PC-3 (cell line): ENCODE data around the gene DHRS2. TPM values are rescaled to one million over a fixed set of nuclear protein-coding genes. Genes with fewer than 3 reads are reported as not detected.

Experiments
- ATAC-seq: fragments of 200-7000 bp; cut with Tn5 transposase; 2 replicates; pipeline ENCODE4 v1.9.1; 2020; ENCODE audit warnings: mild to moderate bottlenecking, moderate library complexity
- BruUV-seq: library from RNA; stranded (reverse); fragments of 400-500 nt; replicated peaks from 2 replicates; lab custom pipeline; 2021; lab: Mats Ljungman, UMichigan
- CTCF ChIA-PET: fragments of 300-600 bp; sonication (Branson Sonifier 250); formaldehyde crosslinking; loops from one replicate; lab custom pipeline; 2022; ENCODE audit warnings: antibody characterized with exemption; lab: Charles Lee
- POLR2A ChIA-PET: fragments of 300-600 bp; sonication (Branson Sonifier 250); formaldehyde crosslinking; loops from one replicate; lab custom pipeline; 2022; ENCODE audit warnings: antibody characterized with exemption; ENCODE audit not compliant: unreplicated experiment; lab: Charles Lee
- DNase-seq: peaks from one replicate; pipeline ENCODE4 v3.0.0-alpha.2; 2015
- H2AFZ ChIP-seq: fragments of 300-600 bp; sonication (generic); 2 replicates; pipeline ENCODE4 v1.6.0; 2016; ENCODE audit warnings: antibody characterized with exemption, low read length
- H3F3A ChIP-seq: fragments of 300-600 bp; sonication (generic); one replicate; pipeline ENCODE4 v1.6.0; 2017; ENCODE audit warnings: antibody characterized with exemption, low read length, control low read depth, mild to moderate bottlenecking; ENCODE audit not compliant: unreplicated experiment
- H3K27ac ChIP-seq: fragments of 300-600 bp; sonication (generic); 2 replicates; pipeline ENCODE4 v1.5.1; 2016; ENCODE audit warnings: mild to moderate bottlenecking, low read length
- H3K27me3 ChIP-seq: fragments of 300-600 bp; sonication (generic); 2 replicates; pipeline ENCODE4 v1.6.1; 2016; ENCODE audit warnings: low read length, mixed read lengths
- H3K36me3 ChIP-seq: fragments of 300-600 bp; sonication (generic); 2 replicates; pipeline ENCODE4 v1.6.1; 2016; ENCODE audit warnings: low read depth, mixed run types, low read length, mixed read lengths
- H3K4me1 ChIP-seq: fragments of 300-600 bp; sonication (generic); 2 replicates; pipeline ENCODE4 v1.5.1; 2016; ENCODE audit warnings: low read length; ENCODE audit not compliant: insufficient read depth
- H3K4me2 ChIP-seq: fragments of 300-600 bp; sonication (generic); 2 replicates; pipeline ENCODE4 v1.6.0; 2016; ENCODE audit warnings: low read length
- H3K4me3 ChIP-seq: fragments of 300-600 bp; sonication (generic); 2 replicates; pipeline ENCODE4 v1.5.1; 2016; ENCODE audit warnings: mild to moderate bottlenecking, low read length, mixed read lengths
- H3K79me2 ChIP-seq: fragments of 300-600 bp; sonication (generic); 2 replicates; pipeline ENCODE4 v1.6.1; 2017; ENCODE audit warnings: low read length, mixed read lengths
- H3K9ac ChIP-seq: fragments of 300-600 bp; sonication (generic); 2 replicates; pipeline ENCODE4 v1.6.0; 2016; ENCODE audit warnings: mild to moderate bottlenecking, low read length
- H3K9me2 ChIP-seq: fragments of 300-600 bp; sonication (generic); replicated peaks from 2 replicates; pipeline ENCODE4 v1.6.1; 2016; ENCODE audit warnings: mixed run types, low read length, mixed read lengths
- H3K9me3 ChIP-seq: fragments of 300-600 bp; sonication (generic); 2 replicates; pipeline ENCODE4 v1.6.1; 2016; ENCODE audit warnings: low read length, mixed read lengths
- H4K20me1 ChIP-seq: fragments of 300-600 bp; sonication (generic); 2 replicates; pipeline ENCODE4 v1.6.1; 2016; ENCODE audit warnings: low read length, mixed read lengths
- CTCF ChIP-seq: fragments of 300-600 bp; sonication (generic); conservative IDR thresholded peaks from 2 replicates; pipeline ENCODE4 v1.5.1; 2017; ENCODE audit warnings: antibody characterized with exemption, low read depth, mild to moderate bottlenecking, low read length
- EZH2 ChIP-seq: fragments of 300-600 bp; sonication (generic); IDR thresholded peaks from one replicate; pipeline ENCODE4 v1.6.1; 2017; ENCODE audit warnings: antibody characterized with exemption, mild to moderate bottlenecking, low read length; ENCODE audit not compliant: unreplicated experiment
- EZH2phosphoT487 ChIP-seq: fragments of 300-600 bp; sonication (generic); IDR thresholded peaks from 2 replicates; pipeline ENCODE4 v1.6.1; 2018; ENCODE audit warnings: mild to moderate bottlenecking, antibody characterized with exemption, low read length, borderline replicate concordance
- intact Hi-C: fragments of 100-400 bp; cut with micrococcal nuclease; formaldehyde crosslinking; loops from 2 replicates; pipeline ENCODE4 v1.9.0; 2023
- total RNA-seq: library from RNA; depleted of rRNA; stranded (reverse); fragments of >200 nt; gene quantifications from 2 replicates; pipeline ENCODE4 v1.2.3, GENCODE V29; 2014

The DHRS2 gene
- total RNA-seq, 1 experiment from 2014 or later: 40.9 TPM

- no peak for ATAC-seq
Observed at GRCh38 chr14:23670481-23670880, 34.3 kb downstream of the DHRS2 start.

GRCh38 chr14:23672200-23672599, 36.0 kb downstream of the DHRS2 start:
- H3K36me3 ChIP-seq: no peaks in the 10 kb centered on the region
- no peak for DNase-seq
- no peak overlapping the region for H3K27ac ChIP-seq
- H2AFZ ChIP-seq: no peak overlapping the region
- no peak overlapping the region for H3K4me3 ChIP-seq
- no peaks in the 10 kb centered on the region for H4K20me1 ChIP-seq
- H3K79me2 ChIP-seq: no peaks in the 10 kb centered on the region
- H3K27me3 ChIP-seq: peaks cover 67% of the 10 kb centered on the region
- ChIA-PET CTCF (no interaction called here), POLR2A (interaction anchor here (0.6 kb wide), 1 partner anchor 21 kb away, joined by 4 read pairs; no protein-coding TSS in a partner anchor)
- no peaks in the 10 kb centered on the region for H3K4me1 ChIP-seq
- no peak for ATAC-seq
- BruUV-seq: no TSS peak
- intact Hi-C loops: no loop called here
- no peaks in the 10 kb centered on the region for H3K9me3 ChIP-seq
- no peaks in the 10 kb centered on the region; the same call in 1 of the 2 replicates for H3K9me2 ChIP-seq
- no peak overlapping the region for H3K9ac ChIP-seq
- TF ChIP-seq CTCF (no peak), EZH2phosphoT487 (no peak), EZH2 (no peak)
- H3K4me2 ChIP-seq: no peak overlapping the region
- H3F3A ChIP-seq: no peaks in the 10 kb centered on the region

More at GRCh38 chr14:23670481-23670880, 34.3 kb downstream of the DHRS2 start:
- Histone ChIP-seq H3K9ac (no peak overlapping the region), H3K9me3 (no peaks in the 10 kb centered on the region), H4K20me1 (no peaks in the 10 kb centered on the region), H3K36me3 (no peaks in the 10 kb centered on the region), H3K4me2 (no peak overlapping the region), H3F3A (no peaks in the 10 kb centered on the region), H3K27me3 (peaks cover 60% of the 10 kb centered on the region; the same call in 1 of the 2 replicates), H2AFZ (no peak overlapping the region), H3K9me2 (no peaks in the 10 kb centered on the region; the same call in 1 of the 2 replicates), H3K79me2 (no peaks in the 10 kb centered on the region), H3K4me1 (no peaks in the 10 kb centered on the region), H3K27ac (no peak overlapping the region), H3K4me3 (no peak overlapping the region)
- POLR2A ChIA-PET: no interaction called here
- no TSS peak for BruUV-seq
- TF ChIP-seq EZH2phosphoT487 (no peak), EZH2 (no peak)
- intact Hi-C loops: no loop called here
- no peak for DNase-seq
- CTCF ChIA-PET: no interaction called here

- DNase-seq (no peak), ATAC-seq (no peak)
- no peak for TF ChIP-seq EZH2
- no peak for TF ChIP-seq EZH2phosphoT487
- no peak for TF ChIP-seq CTCF
- Histone ChIP-seq H3K9ac (no peak overlapping the region), H3K9me2 (no peaks in the 10 kb centered on the region; the same call in 1 of the 2 replicates), H3K27me3 (peaks cover 63% of the 10 kb centered on the region), H3K4me2 (no peak overlapping the region), H3K36me3 (no peaks in the 10 kb centered on the region), H3K27ac (no peak overlapping the region), H3K9me3 (no peaks in the 10 kb centered on the region), H3F3A (no peaks in the 10 kb centered on the region), H3K4me3 (no peak overlapping the region), H3K4me1 (no peaks in the 10 kb centered on the region), H2AFZ (no peak overlapping the region), H4K20me1 (no peaks in the 10 kb centered on the region), H3K79me2 (no peaks in the 10 kb centered on the region)
- intact Hi-C loops: no loop called here
- ChIA-PET CTCF (no interaction called here), POLR2A (no interaction called here)
- no TSS peak for BruUV-seq
Observed at GRCh38 chr14:23675337-23675736, 39.2 kb downstream of the DHRS2 start.
